Posterior cingulate gyrus (tissue), 11 donors: ENCODE measurements around the gene AAGAB.
A peak's percentile ranks its signal among the peaks of the same experiment; 100 is the strongest.
"Not testable (repeated sequence)": the region's sequence is repeated elsewhere in the genome, so short reads cannot be mapped to it uniquely, and the experiment has no call there.

Experiments used
- DNase-seq, 10 donors: peaks; one replicate each; pipeline versions ENCODE4 v3.0.0 to v3.0.0-alpha.2; 2020 to 2021; ENCODE audit warnings: mixed read lengths in 3 of 10
- intact Hi-C: fragments of 100-400 bp; cut with DNase I; formaldehyde crosslinking; loops from one replicate; pipeline ENCODE4 v1.15.1; 2023

Gene AAGAB

DNA sequence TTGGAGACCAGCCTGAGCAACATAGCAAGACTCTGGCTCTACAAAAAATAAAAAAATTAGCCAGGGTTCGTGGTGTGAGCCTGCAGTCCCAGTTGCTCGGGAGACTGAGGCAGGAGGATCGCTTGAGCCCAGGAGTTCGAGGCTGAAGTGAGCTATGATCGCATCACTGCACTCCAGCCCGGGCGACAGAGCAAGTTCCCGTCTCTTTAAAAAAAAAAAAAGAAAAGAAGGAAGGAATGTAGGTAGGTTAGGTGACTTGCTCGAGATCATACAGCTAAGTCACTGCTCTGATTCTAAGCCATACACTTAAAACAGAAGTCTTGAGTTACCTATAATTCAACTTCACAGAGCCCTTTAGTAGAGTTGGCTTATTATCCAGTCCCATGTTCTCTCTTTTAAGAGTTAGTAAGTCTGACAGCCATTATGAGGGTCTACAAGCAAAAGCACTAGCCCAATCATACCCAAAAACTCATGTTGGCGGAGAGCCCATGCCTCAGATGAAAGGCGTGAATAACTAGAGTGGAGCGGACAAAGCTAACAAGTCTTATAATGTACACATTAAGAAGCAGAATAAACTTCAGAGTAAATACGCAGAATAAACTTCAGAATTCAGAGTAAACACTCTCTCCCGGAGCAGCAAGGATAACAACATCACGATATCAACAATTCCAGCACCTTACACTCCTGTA, 768 bp downstream of the AAGAB start:
- intact Hi-C loops: loop anchor here (10.0 kb wide), 1 partner anchor 581 kb away; no protein-coding TSS in a partner anchor

DNA sequence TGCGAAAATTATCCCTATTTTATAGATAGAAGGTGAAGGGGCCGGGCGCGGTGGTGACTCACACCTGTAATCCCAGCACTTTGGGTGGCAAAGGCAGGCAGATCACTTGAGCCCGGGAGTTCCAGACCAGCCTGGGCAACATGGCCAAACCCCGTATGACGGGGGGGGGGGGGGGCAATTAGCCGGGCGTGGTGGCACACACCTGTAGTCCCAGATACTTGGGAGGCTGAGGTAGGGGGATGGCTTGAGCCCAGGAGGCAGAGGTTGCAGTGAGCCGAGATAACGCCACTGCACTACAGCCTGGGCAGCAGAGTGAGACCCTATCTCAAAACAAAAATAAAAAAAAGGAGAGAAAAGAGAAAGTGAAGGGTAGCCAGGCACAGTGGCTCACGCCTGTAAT, 1.4 kb downstream of the AAGAB start:
- intact Hi-C loops: loop anchor here (10.0 kb wide), 1 partner anchor 582 kb away; no protein-coding TSS in a partner anchor
- DNase-seq: peak in 1 of 10 donors; percentile 53

More for the DNA sequence above, 768 bp downstream of the AAGAB start:
- no peak for DNase-seq

DNA sequence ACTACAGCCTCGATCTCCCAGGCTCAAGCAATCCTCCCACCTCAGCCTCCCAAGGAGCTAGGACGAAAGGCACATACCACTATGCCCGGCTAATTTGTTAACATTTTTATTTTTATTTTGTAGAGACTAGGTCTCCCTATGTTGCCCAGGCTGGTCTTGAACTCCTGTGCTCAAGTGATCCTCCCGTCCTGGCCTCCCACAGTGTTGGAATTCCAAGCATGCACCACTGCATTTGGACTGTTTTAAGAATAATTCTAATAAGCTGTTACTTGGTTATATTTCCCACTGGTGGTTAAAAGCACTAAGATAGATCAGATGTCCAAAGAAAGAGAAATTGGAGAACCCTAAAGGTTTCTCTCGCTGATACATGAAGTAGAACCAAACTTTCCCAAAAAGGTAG, 3.1 kb downstream of the AAGAB start:
- intact Hi-C loops: loop anchor here (10.0 kb wide), 1 partner anchor 583 kb away; no protein-coding TSS in a partner anchor

DNA sequence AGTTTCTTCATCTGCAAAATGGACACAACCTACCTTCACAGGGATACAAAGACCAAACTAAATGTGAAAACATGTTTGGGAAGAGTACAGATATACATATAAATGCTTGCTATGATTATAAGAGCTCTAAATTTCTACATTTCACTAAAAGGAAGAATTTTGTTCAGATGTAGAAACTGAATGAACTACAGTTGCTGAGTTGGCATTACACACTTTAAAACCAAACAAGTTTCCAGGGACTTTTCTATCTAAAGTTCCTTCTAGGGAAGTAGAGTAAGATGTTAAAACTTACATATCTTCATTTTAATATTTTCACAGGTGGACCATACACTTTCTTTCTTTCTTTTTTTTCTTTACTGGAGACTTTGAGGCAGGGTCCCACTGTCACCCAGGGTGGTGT, 4.6 kb downstream of the AAGAB start:
- intact Hi-C loops: loop anchor here (10.0 kb wide), 1 partner anchor 585 kb away; no protein-coding TSS in a partner anchor
- no peak for DNase-seq

More for the DNA sequence above, 3.1 kb downstream of the AAGAB start:
- DNase-seq: no peak

DNA sequence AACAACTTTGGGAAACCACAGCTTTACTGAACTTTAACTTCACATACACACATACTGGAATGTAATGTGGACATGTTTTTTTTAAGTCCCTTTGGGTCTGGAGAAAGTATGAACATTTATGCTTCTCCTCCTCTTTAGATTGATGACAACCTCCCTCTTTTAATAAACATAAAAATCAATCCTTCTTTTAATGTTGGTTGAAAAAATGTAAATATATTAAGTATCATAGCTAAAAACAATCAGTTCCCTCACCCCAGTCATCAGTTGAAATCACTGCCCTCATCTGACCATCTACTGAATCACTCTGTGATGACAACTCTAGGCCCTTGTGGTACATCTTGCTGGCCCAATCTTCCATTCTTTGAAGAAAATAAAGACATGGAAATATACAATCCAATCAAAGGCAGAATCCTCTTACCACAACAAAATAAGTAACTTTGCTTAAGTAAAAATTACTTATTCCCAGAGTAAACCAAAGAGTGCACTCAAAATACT, 6.4 kb downstream of the AAGAB start:
- intact Hi-C loops: no loop called here
- DNase-seq: no peak

DNA sequence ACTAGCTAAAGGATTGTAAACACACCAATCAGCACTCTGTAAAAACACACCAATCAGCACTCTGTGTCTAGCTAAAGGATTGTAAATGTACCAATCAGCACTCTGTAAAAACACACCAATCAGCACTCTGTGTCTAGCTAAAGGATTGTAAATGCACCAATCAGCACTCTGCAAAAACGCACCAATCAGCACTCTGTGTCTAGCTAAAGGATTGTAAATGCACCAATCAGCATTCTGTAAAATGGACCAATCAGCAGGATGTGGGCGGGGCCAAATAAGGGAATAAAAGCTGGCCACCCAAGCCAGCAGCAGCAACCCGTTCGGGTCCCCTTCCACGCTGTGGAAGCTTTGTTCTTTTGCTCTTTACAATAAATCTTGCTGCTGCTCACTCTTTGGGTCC, 7.9 kb downstream of the AAGAB start:
- intact Hi-C loops: not testable (repeated sequence)

DNA sequence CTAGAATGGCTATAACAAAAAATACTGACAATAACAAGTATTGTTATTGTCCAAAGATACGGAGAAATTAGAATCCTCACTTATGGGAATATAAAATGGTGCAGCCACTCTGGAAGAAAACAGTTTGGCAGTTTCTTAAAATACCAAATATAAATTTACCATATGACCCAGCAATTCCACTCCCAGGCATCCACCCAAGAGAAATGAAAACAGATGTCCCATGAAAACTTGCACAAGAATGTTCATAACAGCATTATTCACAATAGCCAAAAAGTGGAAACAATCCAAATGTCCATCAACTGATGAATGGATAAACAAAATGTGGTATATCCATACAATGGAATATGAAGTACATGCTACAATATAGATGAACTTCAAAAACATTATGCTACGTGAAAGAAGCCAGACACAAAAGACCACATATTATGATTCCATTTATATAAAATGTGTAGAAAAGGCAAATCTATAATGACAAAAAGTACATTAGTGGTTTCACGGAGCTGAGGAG, 9.4 kb downstream of the AAGAB start:
- intact Hi-C loops: no loop called here
- no peak for DNase-seq

More for the DNA sequence above, 7.9 kb downstream of the AAGAB start:
- not testable (repeated sequence) for DNase-seq

DNA sequence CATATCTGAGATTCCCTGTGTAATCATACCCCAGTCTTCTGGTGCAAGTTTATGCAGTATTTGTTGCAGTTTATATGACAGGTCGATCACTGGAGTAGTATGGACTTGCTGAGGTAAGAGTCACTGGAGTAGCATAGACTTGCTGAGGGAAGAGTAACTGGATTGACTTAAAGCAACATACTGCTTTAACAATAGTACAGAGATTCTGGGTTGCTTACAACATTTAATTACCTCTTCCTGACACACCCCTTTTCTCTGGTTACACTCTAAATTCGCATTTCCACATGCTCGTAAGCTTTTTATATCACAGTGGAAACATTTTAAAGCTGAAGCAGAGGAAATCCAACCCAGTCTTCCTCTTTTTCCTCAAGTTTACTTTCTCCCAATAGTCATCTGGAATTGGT, 11.8 kb downstream of the AAGAB start:
- intact Hi-C loops: no loop called here
- no peak for DNase-seq

DNA sequence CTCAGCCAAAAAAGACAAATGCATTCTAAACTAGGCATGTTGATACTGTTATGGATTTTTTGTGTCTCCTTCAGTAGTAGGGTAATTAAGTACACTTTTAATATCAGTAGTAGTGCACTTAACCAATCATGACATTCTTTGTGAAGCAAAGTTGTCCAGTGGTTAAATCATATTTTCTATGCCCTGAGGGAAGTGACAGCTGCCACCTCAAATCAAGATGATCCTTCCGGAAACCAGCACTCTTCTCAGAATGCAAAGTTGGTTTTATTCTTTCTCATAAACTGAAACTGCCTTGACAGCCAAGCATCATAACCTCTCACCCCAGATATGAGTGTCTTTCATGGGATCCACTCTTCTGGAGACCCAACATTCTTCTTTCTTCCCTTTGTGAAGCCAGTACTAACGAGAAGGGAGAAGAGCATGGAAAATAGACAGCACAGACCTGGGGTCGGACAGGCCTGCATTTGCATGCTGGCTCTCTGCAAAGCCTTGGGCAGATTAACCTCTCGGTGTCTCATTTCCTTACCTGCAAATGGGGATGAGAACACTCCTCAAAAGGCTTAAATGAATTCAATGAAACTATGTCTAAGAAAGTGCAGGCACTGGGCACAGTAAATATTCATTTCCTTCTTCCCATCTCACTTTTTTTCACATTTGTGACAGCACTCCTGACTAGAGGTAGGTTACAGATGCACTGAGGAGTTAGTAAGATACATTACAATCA, 13.2 kb downstream of the AAGAB start:
- intact Hi-C loops: no loop called here
- DNase-seq: no peak

DNA sequence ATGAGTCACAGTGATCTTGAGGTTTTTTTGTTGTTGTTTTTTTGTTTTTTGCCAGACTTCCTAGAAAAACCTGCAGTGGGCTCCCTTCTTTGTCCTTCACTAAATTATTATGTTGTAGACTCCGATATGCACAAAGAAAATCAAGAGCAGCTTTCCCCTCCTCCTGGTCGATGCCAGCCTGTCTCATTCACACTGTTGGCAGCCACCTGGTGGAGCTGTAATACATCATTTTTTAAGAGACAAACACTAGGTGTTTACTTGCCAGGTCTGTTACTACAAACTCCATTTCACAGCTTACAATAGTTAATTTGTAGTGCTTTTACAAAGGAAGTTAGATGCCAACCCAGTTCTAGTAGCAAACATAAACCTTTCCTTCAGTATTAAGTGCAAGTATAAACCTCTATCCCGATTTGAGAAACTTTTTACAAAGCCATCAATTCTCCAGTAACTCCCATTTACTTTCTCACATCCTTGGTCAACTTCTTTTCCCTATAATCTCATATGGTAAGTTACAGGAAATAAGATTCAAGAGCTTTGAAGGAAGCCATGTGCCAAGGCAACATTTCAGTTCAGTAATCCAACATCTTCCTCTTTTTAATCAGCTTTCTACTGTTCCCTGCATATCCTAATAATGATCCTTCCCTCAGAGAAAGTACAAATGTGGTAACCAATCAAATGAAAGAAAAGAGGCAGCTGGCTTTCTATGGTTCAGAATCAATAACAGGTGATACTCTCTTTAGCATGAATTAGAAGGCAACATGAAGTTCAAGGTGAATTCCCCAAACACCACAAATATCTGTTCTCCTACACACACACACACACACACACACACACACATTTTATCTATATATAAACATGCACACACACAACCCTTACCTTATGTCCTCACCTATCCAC, 14.0 kb downstream of the AAGAB start:
- intact Hi-C loops: no loop called here
- no peak for DNase-seq

DNA sequence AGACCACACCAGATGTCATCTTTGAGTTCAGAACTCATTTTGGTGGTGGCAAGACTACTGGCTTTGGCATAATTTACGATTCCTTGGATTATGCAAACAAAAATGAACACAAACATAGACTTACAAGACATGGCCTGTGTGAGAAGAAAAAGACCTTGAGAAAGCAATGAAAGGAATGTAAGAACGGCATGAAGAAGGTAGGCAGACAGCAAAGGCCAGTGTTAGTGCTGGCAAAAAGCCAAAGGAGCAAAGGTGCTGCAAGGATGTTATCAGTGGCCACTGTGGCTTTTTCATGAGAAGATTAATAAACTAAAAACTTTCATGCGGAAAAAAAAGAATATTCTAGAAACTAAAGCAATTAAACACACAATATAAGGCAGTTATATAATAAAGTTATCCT, 21.9 kb downstream of the AAGAB start:
- DNase-seq: no peak
- intact Hi-C loops: no loop called here

DNA sequence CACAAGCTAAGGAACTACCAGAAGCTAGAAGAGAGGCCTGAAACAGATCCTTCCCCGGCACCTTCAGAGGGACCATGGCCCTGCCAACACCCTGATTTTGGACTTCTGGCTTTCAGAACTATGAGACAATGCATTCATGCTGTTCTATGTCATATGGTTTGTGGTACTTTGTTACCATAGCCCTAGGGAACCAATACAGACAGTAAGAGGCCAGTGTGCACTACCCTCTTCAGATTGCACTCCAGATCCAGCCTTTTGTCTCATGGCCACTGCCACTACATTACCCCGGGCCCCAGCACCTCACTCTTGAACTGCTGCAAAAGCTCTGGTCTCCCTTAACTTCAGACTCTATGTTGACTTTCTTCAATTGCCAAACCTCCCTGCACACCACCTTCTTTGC, 24.0 kb downstream of the AAGAB start:
- intact Hi-C loops: no loop called here
- DNase-seq: no peak

DNA sequence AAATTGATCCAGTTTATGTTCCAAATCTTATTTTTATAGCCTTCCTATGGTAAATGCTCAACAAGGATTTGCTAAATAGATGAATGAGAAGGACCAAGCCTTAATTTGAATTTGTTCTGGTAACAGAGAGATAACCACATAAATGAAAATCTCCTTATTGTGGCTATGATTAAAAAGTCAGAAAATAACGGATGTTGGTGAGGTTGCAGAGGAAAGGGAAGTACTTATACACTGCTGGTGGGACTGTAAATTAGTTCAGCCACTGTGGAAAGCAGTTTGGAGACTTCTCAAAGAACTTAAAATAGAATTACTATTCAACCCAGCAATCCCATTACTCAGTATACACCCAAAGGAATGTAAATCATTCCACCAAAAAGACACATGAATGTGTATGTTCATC, 26.2 kb downstream of the AAGAB start:
- intact Hi-C loops: no loop called here
- no peak for DNase-seq

DNA sequence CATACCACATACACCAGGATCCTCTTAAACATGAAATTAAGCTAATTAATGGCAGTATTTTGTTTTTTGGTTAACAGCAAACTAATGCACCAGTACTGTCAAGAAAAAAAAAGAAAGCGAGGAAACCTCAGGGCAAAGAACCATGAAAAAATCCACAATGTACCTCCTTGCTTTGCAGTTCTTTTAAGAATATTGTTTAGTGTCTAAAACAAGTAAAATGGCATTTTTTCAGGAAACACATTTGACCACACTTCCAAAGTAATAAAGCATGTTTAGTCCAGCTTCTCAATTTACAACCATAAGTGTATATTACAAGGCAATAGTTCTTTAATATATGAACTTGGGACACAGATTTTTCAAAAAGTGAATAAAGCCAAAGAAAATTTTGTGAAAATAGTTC, 26.6 kb downstream of the AAGAB start:
- intact Hi-C loops: no loop called here
- no peak for DNase-seq

DNA sequence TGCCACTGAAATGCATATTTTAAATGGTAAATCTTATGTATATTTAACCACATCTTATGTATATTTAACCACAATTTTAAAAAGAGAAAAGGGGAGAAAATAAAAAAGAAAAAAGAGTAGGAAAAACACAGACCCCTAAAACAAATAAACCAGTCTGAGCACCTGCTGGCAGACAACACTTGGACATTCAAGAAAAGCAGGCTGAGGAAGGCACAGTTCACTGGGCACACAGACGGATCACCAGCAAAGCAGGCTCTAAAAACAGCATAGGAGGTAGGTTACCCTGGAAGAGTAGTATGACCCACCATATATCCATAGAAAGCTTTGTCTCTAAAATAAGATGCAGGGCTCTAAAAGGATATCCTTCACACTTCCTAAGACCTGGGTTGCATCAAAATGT, 27.0 kb downstream of the AAGAB start:
- intact Hi-C loops: no loop called here
- no peak for DNase-seq

DNA sequence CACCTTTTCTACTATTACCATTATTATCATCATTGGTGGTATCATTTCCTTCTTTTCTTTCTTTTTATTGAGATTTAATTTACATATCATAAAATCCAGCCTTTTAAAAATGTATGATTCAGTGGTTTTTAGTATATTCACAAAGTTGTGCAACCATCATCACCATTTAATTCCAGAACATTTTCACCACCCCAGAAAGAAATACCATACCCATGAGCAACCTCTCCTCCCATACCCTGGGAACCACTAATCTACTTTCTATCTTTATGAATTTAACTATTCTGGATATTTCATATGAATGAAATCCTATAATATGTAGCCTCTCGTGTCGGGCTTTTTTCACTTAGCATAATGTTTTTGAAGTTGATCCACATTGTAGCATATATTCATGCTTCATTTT, 29.1 kb downstream of the AAGAB start:
- DNase-seq: no peak
- intact Hi-C loops: no loop called here

DNA sequence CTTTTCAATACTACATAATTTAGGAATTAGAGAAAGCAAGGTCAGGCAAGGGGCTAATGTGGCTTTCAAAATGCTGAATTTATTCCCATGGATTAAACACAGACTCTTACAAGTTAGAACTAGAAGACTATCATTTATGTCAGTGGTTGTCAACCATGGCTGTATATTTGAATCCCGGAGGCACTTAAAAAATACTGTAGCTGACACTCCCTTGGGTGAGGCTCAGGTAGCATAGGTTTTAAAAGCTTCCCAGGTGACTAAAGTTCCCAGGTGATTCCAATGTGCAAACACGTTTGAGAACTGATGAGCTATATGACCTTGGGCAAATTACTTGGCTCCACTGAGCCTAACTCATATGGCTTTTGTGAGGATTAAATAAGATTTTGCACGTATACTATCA, 29.6 kb downstream of the AAGAB start:
- DNase-seq: no peak
- intact Hi-C loops: no loop called here

DNA sequence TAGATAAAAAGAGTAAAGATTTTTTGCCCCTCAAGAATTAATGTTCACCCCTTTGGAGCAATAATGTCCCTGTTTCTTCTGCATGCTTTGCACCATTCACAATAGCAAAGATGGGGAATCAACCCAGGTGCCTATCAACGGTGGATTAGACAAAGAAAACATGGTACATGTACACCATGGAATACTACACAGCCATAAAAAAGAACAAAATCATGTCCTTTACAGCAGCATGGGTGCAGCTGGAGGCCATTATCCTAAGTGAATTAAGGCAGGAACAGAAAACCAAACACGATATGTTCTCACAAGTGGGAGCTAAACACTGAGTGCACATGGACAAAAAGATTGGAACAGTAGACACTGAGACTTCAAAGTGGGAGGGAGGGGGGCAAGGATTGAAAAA, 35.2 kb downstream of the AAGAB start:
- no peak for DNase-seq
- intact Hi-C loops: no loop called here

DNA sequence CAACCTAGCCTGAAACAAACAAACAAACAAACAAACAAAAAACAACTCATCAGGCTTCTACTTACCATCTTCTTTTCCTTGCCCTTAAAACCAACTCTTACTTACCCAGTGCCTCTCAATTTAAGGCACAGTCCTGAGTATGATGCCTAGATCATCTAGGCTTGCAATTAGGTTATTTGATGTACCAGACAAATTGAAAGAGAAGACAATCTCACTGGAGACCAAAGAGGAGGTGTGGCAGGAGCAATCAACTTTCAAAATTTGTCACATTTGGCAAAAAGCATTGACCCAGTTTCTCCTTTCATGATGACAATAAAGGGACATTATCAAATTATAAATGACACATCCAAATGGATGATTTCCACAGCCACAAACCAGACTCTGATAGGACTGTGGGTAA, 36.0 kb downstream of the AAGAB start:
- DNase-seq: no peak
- intact Hi-C loops: no loop called here

DNA sequence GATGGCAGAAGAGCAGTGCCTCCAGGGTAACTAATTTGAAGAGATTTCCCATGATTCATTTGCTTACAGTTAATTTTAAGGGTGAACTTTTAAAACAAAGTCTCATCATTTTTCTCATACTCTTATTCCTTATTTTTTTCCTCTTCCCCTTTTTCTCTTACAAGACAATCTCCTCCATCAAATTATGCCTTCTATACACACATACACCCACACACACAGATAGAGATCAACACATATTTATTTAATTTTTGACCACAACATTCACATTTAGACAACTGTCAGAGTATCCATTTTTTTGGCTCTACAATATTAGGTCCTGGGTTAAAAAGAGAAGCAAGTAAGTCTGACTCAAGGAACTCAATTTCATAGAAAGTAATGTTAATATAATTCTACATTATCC, 37.6 kb downstream of the AAGAB start:
- intact Hi-C loops: no loop called here
- no peak for DNase-seq

DNA sequence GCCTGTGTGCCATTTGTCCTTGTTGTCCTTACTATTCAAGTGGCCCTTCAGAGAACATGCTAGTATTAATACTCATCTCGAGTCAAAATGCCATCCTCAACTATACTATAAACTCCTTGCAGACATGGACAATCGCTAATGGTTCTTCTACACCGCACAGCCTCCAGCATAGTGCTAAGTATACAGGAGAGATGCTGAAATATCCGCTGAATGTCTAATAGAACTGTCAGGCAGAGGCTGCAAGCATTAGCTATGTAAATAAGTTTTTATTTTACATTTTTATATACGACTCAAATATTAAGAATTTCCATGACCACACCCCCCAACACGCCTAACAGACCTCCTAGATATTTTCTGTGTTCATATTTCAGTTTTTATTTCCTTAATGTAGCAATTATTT, 39.4 kb downstream of the AAGAB start:
- intact Hi-C loops: no loop called here
- no peak for DNase-seq
